ENCODE results near the gene LOXHD1. TPM values are rescaled to one million over a fixed set of nuclear protein-coding genes. Genes with fewer than 3 reads are reported as not detected.

The LOXHD1 gene
- total RNA-seq, 1 donor from 2014 or later: not detected

DNA sequence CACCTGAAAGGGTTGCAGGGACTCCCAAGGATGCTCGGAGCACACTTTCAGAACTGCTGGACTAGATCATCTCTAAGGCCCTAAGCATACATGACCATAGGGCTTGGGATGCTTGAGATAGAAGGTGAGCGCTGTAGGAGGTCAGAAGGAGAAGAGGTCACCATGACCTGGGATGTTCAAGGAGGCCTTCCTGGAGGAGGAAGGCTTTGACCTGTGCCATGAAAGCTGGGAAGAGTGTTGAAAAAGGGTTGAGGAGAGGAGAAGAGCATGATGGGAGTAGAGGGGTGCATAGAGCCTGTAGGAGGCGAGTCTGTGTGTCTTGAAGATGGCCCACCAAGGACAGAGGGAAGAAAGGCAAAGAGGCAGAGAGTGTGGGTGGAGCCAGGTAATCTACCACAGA lies 222.4 kb downstream of the LOXHD1 start:
- Mint-ChIP-seq H3K4me3 (no peak overlapping the region), H3K27ac (no peak overlapping the region), H3K9me3 (no peaks in the 10 kb centered on the region), H3K4me1 (ENCODE audit: unreplicated experiment) (peaks cover 39% of the 10 kb centered on the region), H3K36me3 (peaks cover 9% of the 10 kb centered on the region), H3K27me3 (no peaks in the 10 kb centered on the region)
- no peak for DNase-seq (ENCODE audit: extremely low spot score, unreplicated experiment)
- TF ChIP-seq, protein P1, sequence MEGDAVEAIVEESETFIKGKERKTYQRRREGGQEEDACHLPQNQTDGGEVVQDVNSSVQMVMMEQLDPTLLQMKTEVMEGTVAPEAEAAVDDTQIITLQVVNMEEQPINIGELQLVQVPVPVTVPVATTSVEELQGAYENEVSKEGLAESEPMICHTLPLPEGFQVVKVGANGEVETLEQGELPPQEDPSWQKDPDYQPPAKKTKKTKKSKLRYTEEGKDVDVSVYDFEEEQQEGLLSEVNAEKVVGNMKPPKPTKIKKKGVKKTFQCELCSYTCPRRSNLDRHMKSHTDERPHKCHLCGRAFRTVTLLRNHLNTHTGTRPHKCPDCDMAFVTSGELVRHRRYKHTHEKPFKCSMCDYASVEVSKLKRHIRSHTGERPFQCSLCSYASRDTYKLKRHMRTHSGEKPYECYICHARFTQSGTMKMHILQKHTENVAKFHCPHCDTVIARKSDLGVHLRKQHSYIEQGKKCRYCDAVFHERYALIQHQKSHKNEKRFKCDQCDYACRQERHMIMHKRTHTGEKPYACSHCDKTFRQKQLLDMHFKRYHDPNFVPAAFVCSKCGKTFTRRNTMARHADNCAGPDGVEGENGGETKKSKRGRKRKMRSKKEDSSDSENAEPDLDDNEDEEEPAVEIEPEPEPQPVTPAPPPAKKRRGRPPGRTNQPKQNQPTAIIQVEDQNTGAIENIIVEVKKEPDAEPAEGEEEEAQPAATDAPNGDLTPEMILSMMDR (conservative IDR thresholded peaks at IDR 0.05): no peak

DNA sequence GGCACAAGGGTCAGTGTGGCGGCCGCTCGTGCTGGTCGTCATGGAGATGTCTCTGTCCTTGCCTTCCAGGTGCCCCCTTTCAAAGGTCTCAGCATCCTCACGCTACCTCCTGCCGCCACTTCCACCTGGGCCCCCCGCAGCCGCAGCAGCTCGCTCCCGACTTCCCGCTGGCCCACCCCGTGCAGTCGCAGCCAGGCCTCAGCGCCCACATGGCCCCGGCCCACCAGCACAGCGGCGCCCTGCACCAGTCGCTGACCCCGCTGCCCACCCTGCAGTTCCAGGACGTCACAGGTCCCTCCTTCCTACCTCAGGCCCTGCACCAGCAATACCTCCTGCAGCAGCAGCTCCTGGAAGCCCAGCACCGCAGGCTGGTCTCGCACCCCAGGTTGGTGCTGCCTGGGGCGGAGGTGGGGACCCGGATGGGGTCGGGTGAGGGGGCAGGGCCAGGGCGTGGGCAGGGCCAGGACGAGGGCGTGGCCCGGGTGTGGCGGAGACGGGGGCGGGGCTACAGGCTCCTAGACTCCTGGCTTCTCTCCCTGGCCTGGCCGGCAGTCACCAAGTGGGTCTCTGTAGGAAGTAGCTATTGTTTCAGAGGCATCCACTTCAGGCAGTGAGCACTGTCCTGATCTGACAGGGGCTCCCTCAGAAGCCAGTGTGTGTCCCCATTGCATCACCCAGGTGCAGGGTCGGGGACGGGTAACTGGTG lies 223.7 kb downstream of the LOXHD1 start:
- no peak for DNase-seq (ENCODE audit: extremely low spot score, unreplicated experiment)
- peaks cover 42% of the 10 kb centered on the region for H3K4me1 Mint-ChIP-seq (ENCODE audit: unreplicated experiment)
- no peaks in the 10 kb centered on the region for H3K9me3 Mint-ChIP-seq
- H3K27me3 Mint-ChIP-seq: no peaks in the 10 kb centered on the region
- TF ChIP-seq, protein P1 (conservative IDR thresholded peaks at IDR 0.05): no peak
- no peak overlapping the region for H3K4me3 Mint-ChIP-seq
- H3K36me3 Mint-ChIP-seq: peaks cover 9% of the 10 kb centered on the region
- no peak overlapping the region for H3K27ac Mint-ChIP-seq

DNA sequence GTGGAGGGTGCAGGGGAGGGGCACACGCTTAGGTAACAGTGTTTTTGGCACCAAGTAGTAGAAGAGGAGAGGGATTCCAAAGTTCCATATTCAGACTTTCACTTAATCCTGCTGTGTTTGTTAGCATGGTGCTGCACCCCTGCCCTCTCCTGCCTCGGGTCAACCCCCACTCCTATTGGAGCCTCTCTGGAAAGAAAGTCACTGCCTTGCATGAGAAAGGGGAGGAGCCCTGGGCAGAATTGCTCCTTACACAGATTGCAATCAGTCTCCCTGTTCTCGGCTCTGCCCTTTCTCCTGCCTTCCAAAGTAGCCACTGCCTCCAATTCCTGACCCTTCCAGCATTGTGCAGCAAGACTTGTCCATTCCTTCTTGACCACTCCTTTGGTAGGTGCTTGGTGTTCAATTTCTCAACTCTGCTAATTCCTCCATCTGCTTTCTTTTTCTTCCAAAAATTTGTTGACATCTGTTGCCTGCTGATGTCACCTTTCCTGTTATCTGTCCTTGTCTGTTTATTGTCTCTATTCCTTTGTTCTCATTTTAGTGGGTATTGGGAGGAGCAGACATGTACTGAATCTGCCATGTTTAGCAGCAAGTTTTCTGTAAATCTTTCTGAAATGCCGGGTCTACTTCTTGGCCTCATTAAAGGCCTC lies 225.4 kb downstream of the LOXHD1 start:
- TF ChIP-seq, protein P1 (conservative IDR thresholded peaks at IDR 0.05): no peak
- DNase-seq (ENCODE audit: extremely low spot score, unreplicated experiment): no peak
- no peak overlapping the region for H3K4me3 Mint-ChIP-seq
- no peaks in the 10 kb centered on the region for H3K9me3 Mint-ChIP-seq
- peaks cover 42% of the 10 kb centered on the region for H3K4me1 Mint-ChIP-seq (ENCODE audit: unreplicated experiment)
- no peak overlapping the region for H3K27ac Mint-ChIP-seq
- H3K36me3 Mint-ChIP-seq: peaks cover 9% of the 10 kb centered on the region
- H3K27me3 Mint-ChIP-seq: no peaks in the 10 kb centered on the region

DNA sequence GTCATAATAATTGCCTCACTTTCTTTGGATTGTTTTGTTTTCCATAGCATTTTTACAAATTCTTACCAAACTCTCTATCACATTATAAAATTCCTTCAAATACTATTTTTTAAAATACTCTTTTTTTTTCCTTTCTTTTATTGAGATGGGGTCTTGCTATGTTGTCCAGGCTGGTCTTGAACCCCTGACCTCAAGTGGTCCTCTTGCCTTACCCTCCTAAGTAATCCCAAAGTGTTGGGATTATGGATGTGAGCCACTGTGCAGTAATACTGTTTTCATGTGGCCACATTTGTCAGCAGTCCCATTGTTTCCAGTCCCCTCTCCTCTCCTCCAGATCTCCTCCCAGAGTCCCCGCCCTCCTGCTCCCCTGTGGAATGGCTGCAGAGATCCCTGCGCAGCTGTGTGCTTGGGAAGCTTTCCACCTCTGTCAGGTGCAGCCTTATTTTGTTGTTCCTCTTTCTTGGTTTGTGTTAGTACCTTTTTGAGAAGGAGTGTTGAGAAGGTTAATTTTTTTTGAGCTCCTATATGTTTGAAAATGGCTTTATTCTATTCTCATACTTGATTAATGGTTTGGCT lies 227.3 kb downstream of the LOXHD1 start:
- no peaks in the 10 kb centered on the region for H3K9me3 Mint-ChIP-seq
- no peak overlapping the region for H3K27ac Mint-ChIP-seq
- H3K36me3 Mint-ChIP-seq: peaks cover 8% of the 10 kb centered on the region
- H3K4me3 Mint-ChIP-seq: no peak overlapping the region
- H3K4me1 Mint-ChIP-seq (ENCODE audit: unreplicated experiment): peaks cover 41% of the 10 kb centered on the region
- no peaks in the 10 kb centered on the region for H3K27me3 Mint-ChIP-seq
- TF ChIP-seq, protein P1 (conservative IDR thresholded peaks at IDR 0.05): no peak
- no peak for DNase-seq (ENCODE audit: extremely low spot score, unreplicated experiment)

DNA sequence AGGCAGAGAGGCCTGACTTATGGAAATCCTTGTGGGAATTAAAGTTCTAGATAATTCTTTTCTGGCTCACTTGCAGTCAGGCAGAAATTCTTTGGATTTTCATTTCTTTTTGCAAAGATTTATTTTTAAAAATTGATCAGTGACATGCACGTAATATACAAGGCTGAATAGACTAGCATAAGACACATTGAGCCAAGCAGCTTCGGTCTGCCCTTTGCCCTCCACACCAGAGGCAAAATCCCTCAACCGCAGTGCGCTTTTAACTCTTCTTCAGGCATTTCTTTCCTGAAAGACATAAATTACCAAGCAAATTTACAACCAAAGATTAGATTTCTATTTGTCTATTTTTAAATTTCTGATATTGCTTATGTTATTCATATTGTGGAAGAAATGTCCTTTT lies 227.9 kb downstream of the LOXHD1 start:
- DNase-seq (ENCODE audit: extremely low spot score, unreplicated experiment): no peak
- Mint-ChIP-seq H3K4me3 (no peak overlapping the region), H3K27ac (no peak overlapping the region), H3K9me3 (no peaks in the 10 kb centered on the region), H3K4me1 (ENCODE audit: unreplicated experiment) (peaks cover 42% of the 10 kb centered on the region), H3K27me3 (no peaks in the 10 kb centered on the region), H3K36me3 (peaks cover 4% of the 10 kb centered on the region)
- TF ChIP-seq, protein P1 (conservative IDR thresholded peaks at IDR 0.05): no peak

Data from type B pancreatic cell (in vitro differentiated cells).